GM12864 (cell line): Measurements from ENCODE around the gene SV2C.

ENCODE experiments used
- DNase-seq: peaks from one replicate; pipeline ENCODE4 v3.0.0-alpha.2; 2011; ENCODE audit warnings: low read depth
- H3K4me3 ChIP-seq: 2 replicates; pipeline ENCODE4 v1.5.1; 2011; ENCODE audit warnings: mild to moderate bottlenecking, low read depth, low read length, control low read depth
- TF ChIP-seq, protein P1 (sequence below): IDR thresholded peaks from 2 replicates; pipeline ENCODE4 v1.5.1; 2011; ENCODE audit warnings: low read depth, mild to moderate bottlenecking, moderate library complexity, low read length, control low read depth, inconsistent platforms; ENCODE audit errors: missing control alignments

SV2C gene

DNA sequence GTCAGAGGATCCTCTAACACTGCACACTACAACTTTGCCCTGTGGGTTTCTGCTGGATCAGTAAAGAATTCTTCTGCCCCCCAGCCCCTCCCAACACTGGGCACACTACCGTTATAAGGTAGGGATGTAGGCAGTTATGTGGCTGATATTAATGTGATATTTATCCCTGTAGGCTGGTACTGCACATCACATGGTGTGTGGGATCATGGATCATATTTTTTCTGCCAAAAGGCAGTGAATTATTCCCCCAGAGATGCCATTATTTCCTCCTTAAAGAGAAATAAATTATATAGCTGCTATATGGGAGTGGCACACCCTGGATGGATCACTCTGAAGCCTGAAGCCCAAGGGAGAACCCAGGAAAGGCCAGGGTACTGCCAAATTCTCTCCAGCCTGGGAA is 69.5 kb downstream of the SV2C start:
- TF ChIP-seq, protein P1, sequence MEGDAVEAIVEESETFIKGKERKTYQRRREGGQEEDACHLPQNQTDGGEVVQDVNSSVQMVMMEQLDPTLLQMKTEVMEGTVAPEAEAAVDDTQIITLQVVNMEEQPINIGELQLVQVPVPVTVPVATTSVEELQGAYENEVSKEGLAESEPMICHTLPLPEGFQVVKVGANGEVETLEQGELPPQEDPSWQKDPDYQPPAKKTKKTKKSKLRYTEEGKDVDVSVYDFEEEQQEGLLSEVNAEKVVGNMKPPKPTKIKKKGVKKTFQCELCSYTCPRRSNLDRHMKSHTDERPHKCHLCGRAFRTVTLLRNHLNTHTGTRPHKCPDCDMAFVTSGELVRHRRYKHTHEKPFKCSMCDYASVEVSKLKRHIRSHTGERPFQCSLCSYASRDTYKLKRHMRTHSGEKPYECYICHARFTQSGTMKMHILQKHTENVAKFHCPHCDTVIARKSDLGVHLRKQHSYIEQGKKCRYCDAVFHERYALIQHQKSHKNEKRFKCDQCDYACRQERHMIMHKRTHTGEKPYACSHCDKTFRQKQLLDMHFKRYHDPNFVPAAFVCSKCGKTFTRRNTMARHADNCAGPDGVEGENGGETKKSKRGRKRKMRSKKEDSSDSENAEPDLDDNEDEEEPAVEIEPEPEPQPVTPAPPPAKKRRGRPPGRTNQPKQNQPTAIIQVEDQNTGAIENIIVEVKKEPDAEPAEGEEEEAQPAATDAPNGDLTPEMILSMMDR, result no peak
- no peak overlapping the region for H3K4me3 ChIP-seq
- DNase-seq, result no peak

DNA sequence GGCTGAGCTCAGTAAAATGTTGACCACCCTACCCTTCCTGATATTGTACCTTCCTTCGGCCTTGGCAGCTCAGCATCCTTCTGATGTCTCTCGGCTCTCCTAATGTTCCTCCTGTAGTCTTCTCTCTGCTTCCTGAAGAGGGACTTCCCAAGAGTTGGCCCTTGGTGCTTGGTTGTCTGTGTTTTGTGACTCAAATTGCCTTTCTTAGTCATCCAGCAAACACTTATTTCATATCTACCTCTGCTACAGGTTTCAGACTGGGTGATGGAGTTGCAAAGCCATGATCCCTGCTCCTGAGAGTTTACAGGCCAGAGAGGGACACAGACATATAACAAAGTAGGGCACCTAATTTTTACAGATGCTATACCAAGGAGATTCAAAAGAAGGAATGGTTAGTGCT is 70.1 kb downstream of the SV2C start:
- TF ChIP-seq, protein P1, result no peak

DNA sequence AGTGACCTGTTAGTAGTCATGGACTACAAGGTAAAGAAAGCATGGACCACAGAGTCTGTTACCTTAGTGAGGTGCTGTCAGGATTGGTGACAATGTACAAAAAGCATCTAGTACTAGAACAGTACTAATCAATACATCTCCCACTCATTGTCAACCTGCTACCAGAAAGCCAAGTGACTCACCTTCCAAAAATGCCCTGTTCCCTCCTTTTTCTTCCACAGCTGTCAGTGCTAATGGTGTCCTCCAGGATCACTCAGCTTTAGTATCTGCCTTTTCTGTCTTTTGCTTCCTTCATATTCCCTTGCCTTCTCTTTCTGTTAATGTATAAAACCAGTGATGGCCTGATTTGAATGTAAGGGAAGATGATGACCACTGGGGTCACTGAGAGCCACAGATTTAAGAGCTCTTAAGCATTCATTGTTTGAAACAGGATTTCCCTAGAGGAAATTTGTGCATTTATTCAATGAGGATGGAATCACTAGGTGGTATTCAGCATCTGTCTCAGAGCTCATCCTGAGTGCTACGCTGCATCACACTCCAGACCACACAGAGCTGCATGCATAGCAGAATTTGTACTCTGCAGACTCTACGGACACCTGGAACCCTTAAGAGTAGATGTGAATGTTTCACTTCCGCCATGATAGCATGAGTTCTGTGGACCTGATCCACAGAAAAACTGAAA is 71.0 kb downstream of the SV2C start:
- no peak overlapping the region for H3K4me3 ChIP-seq
- TF ChIP-seq, protein P1, result no peak
- no peak for DNase-seq

More for the DNA sequence above, 70.1 kb downstream of the SV2C start:
- H3K4me3 ChIP-seq, result no peak overlapping the region
- no peak for DNase-seq

DNA sequence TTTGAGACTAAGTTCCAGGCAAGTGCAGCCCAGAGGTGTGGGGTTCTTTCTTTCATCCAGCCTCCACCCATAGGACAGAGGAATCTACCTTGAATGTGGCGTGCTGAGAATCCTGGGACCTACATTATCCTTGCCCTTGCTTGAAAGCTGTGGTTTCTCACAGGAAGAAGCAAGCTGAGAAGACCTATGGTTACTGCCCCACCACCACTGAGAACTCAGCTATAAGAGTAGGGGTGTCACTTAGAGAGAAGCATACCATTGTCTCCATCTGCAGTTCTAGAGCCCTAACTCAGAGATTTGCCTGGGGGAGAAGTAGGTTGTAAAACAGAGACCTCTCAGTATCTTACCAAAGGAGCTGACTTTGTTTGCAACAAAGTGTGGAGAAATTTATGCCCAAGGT is 72.4 kb downstream of the SV2C start:
- no peak for DNase-seq
- TF ChIP-seq, protein P1, result no peak
- H3K4me3 ChIP-seq, result no peak overlapping the region

DNA sequence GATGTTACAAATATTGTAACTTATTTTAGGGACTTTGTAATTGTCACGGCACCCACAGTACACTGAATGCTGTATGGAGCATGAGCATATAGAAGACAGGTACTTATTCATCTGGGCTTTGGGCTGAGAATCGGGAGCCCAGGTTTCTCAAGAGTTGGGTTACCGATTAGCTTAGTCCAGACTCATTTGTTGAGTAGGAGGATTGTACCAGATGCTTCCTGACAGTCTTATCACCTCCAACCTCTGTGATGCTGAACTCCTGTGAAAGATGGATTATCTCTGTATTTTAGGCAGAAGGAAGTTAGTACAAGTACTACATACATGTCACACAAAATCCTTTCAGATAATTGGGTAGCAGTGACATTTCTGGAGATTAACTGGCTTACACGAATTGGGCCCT is 79.2 kb downstream of the SV2C start:
- DNase-seq, result no peak
- TF ChIP-seq, protein P1, result no peak
- no peak overlapping the region for H3K4me3 ChIP-seq

DNA sequence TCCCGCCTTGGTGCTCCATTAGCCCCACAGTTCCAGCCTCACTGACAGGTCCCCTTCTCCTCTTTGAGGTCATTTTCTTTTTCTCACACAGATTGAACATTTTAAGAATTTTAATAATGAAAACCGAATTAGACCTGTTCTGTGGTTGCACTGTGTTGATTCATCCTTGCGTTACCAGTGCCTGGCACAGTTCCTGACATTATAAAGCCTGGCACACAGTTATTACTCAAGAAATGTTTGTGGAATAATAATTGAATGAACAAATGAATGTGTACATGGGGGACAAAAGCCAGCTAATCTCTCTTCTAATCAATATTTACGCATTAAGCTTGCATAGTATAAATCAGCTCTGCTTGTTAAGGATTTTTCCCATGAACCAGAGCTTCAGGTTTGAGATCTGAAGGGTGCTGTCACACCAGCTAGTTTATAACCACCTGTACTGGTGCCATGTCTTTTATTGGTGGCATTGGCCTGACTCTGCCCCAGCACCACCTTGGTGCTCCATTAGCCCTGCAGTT is 80.0 kb downstream of the SV2C start:
- no peak for DNase-seq
- TF ChIP-seq, protein P1, result no peak
- no peak overlapping the region for H3K4me3 ChIP-seq

DNA sequence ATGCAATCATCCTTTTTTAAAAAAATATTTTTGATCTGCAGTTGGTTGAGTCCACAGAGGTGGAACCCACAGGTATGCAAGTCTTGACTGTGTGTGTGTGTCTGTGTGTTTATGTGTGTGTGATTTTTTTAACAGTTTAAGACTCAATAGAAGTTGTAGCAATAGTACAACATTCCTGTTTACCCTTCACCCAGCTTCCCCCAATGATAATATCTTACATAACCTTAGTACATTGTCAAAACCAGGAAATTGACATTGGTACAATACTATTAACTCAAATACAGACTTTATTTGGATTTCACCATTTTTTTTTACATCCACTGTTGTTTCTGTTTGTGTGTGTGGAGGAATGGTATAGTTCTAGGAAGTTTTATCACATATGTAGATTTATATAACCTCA is 81.8 kb downstream of the SV2C start:
- TF ChIP-seq, protein P1, result no peak
- DNase-seq, result no peak
- H3K4me3 ChIP-seq, result no peak overlapping the region
